HG03439 (cell line): ENCODE results near the gene FTL.
"Not testable (repeated sequence)": the region's sequence is repeated elsewhere in the genome, so short reads cannot be mapped to it uniquely, and the experiment has no call there.

ENCODE experiments used
- ATAC-seq: cut with Tn5 transposase; IDR thresholded peaks from one replicate; pipeline ENCODE4 v1.9.1; 2021; ENCODE audit warnings: mild to moderate bottlenecking, moderate library complexity; ENCODE audit not compliant: unreplicated experiment

Gene FTL

GRCh38 chr19:48965040-48965805 is at the start of gene FTL:
TSS of gene FTL (plus strand) at chr19:48965309. CDS start at chr19:48965508, 199 bp downstream.
- ATAC-seq = peak; percentile 56

- no peak for ATAC-seq
Measured at GRCh38 chr19:48915757-48916156, 49.4 kb upstream of the FTL start.

- no peak for ATAC-seq
Measured at GRCh38 chr19:48918071-48918470, 47.0 kb upstream of the FTL start.

- ATAC-seq = no peak
Measured at GRCh38 chr19:48918801-48919247, 46.3 kb upstream of the FTL start.

GRCh38 chr19:48919271-48919670 is 45.8 kb upstream of the FTL start:
- not testable (repeated sequence) for ATAC-seq

- no peak for ATAC-seq
Measured at GRCh38 chr19:48920949-48921348, 44.2 kb upstream of the FTL start.

GRCh38 chr19:48921721-48922500 is 43.2 kb upstream of the FTL start:
- no peak for ATAC-seq

GRCh38 chr19:48922548-48923490 is 42.3 kb upstream of the FTL start:
- ATAC-seq = no peak

- ATAC-seq = no peak
Measured at GRCh38 chr19:48925240-48925843, 39.8 kb upstream of the FTL start.

- ATAC-seq = not testable (repeated sequence)
Measured at GRCh38 chr19:48925890-48926289, 39.2 kb upstream of the FTL start.

GRCh38 chr19:48926909-48927308 is 38.2 kb upstream of the FTL start:
- no peak for ATAC-seq

GRCh38 chr19:48927692-48928091 is 37.4 kb upstream of the FTL start:
- ATAC-seq = not testable (repeated sequence)

- ATAC-seq = no peak
Measured at GRCh38 chr19:48928164-48929025, 36.7 kb upstream of the FTL start.

GRCh38 chr19:48933382-48933932 is 31.7 kb upstream of the FTL start, which contains the start of gene DHDH:
TSS of gene DHDH (plus strand) at chr19:48933699. CDS start at chr19:48933722, 23 bp downstream.
- ATAC-seq = peak; percentile 63

- ATAC-seq = no peak
Measured at GRCh38 chr19:48934837-48935236, 30.3 kb upstream of the FTL start.

GRCh38 chr19:48935864-48936263 is 29.2 kb upstream of the FTL start:
- no peak for ATAC-seq

GRCh38 chr19:48938256-48938655 is 26.9 kb upstream of the FTL start:
- no peak for ATAC-seq

- ATAC-seq = no peak
Measured at GRCh38 chr19:48940902-48941301, 24.2 kb upstream of the FTL start.

GRCh38 chr19:48943081-48943480 is 22.0 kb upstream of the FTL start:
- ATAC-seq = no peak
